Left lung (tissue), 10 donors: ENCODE data around the gene LRRC49. TPM values are rescaled to one million over a fixed set of nuclear protein-coding genes. Genes with fewer than 3 reads are reported as not detected.

Experiments
- ATAC-seq: fragments of 200-7000 bp; cut with Tn5 transposase; one replicate; pipeline ENCODE4 v1.9.1; 2020; ENCODE audit warnings: moderate library complexity
- DNase-seq, 4 donors: peaks; one replicate each; pipeline ENCODE4 v3.0.0-alpha.2; 2013 to 2020
- H3K27ac ChIP-seq, 2 donors: fragments of 200-600 bp; sonication (generic) in 1 of 2; one replicate each; pipeline versions ENCODE4 v1.5.0 to v1.8.0; 2020 to 2021
- H3K27me3 ChIP-seq, 2 donors: fragments of 200-600 bp; sonication (generic) in 1 of 2; one replicate each; pipeline versions ENCODE4 v1.5.0 to v1.8.0; 2020 to 2021
- H3K36me3 ChIP-seq, 2 donors: fragments of 200-600 bp; sonication (generic) in 1 of 2; one replicate each; pipeline versions ENCODE4 v1.5.0 to v1.8.0; 2020 to 2021
- H3K4me1 ChIP-seq, 2 donors: fragments of 200-600 bp; one replicate each; pipeline ENCODE4 v1.8.0; 2021
- H3K4me3 ChIP-seq, 2 donors: fragments of 200-600 bp; sonication (generic) in 1 of 2; one replicate each; pipeline versions ENCODE4 v1.5.0 to v1.8.0; 2020 to 2021; ENCODE audit warnings: mild to moderate bottlenecking in 1 of 2
- H3K9me3 ChIP-seq, 2 donors: fragments of 200-600 bp; sonication (generic) in 1 of 2; one replicate each; pipeline versions ENCODE4 v1.5.0 to v1.8.0; 2020 to 2021
- intact Hi-C, 2 donors: fragments of 100-400 bp; cut with DNase I; formaldehyde crosslinking; loops; one replicate each; pipeline versions ENCODE4 v1.11.2 to v1.14.2; 2022
- polyA plus RNA-seq, 6 donors: library from polyadenylated mRNA; unstranded; fragments of 120-200 nt; gene quantifications; one replicate each; pipeline ENCODE4 v1.2.1, GENCODE V29; 2013; ENCODE audit not compliant: insufficient read length in 6 of 6
- total RNA-seq, 2 donors: library from RNA; stranded (reverse); fragmentation: NEBNext Ultra II Directional; extraction: Animal tissue kit (Norgen Biotek cat#: 25700); gene quantifications; one replicate each; pipeline ENCODE4 v1.2.1, GENCODE V29; 2021
- TF ChIP-seq, protein P1 (sequence below), 2 donors: fragments of 200-600 bp; sonication (generic) in 1 of 2; IDR thresholded peaks; one replicate each; pipeline versions ENCODE4 v1.5.0 to v1.8.0; 2021; ENCODE audit warnings: antibody characterized with exemption in 2 of 2
- donor health status: DM: no; HTN: yes; CAD: no.
- donor health status: DM: no; HTN: no; CAD: no.

Gene LRRC49
- total and polyA plus RNA-seq, 8 donors: 4.2 to 24.1 (median 19.4) TPM

DNA sequence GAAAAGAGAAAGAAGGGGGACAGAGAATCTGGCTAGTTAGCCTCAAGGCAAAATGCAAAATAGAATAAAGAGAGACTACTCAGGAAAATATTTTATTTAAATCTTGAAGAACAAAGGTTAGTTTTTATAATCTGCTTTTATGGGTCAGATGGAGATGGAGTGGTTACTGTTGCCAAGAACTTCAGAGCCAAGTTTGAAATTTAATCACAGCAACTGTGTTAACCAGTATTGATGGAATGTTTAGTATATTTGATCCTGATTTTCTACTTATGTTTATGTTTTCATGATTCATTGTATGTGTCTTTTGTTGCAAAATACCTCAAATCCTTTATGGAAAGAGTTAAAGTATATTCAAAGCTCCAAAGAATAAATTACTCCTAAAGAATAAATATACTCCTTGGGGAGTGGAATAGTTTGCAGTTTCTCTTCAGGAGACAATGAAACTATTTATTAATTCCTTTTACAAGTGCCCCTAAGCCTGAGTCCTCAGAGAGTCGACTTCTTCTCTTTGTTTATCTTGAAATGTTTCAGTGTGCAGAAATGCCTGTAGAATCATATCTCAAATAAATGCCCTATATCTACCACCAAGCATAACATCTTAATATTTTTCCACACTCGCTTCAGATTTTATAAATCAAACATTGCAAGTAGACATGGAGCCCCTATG is 161.8 kb downstream of the LRRC49 start:
- Histone ChIP-seq H3K9me3 (peaks cover 0 to 4% of the 10 kb centered on the region in 2 donors), H3K27ac (no peak overlapping the region), H3K36me3 (no peaks in the 10 kb centered on the region), H3K4me1 (no peaks in the 10 kb centered on the region), H3K4me3 (no peak overlapping the region), H3K27me3 (no peaks in the 10 kb centered on the region)
- TF ChIP-seq, protein P1, sequence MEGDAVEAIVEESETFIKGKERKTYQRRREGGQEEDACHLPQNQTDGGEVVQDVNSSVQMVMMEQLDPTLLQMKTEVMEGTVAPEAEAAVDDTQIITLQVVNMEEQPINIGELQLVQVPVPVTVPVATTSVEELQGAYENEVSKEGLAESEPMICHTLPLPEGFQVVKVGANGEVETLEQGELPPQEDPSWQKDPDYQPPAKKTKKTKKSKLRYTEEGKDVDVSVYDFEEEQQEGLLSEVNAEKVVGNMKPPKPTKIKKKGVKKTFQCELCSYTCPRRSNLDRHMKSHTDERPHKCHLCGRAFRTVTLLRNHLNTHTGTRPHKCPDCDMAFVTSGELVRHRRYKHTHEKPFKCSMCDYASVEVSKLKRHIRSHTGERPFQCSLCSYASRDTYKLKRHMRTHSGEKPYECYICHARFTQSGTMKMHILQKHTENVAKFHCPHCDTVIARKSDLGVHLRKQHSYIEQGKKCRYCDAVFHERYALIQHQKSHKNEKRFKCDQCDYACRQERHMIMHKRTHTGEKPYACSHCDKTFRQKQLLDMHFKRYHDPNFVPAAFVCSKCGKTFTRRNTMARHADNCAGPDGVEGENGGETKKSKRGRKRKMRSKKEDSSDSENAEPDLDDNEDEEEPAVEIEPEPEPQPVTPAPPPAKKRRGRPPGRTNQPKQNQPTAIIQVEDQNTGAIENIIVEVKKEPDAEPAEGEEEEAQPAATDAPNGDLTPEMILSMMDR (IDR thresholded peaks at IDR 0.05): no peak
- DNase-seq (no peak), ATAC-seq (no peak)
- intact Hi-C loops: no loop called here

DNA sequence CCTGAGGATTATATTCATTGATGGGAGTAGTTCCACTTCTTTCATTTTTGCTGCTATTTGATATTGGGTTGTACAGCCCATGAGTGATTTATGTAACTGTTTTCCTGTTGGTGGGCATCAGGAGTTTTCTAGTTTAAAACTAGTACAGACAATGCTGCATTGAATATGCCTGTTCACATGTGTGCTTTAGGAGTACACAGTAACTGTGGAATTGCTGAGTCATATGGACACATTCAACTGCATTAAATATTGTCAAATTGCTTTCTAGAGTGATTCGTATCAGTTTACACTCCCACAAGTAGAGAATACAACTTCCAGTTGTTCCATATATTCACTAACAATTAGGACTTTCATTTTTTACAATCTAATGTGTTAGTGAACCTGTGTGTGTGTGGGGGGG is 162.8 kb downstream of the LRRC49 start:
- intact Hi-C loops: no loop called here
- no peak for DNase-seq

DNA sequence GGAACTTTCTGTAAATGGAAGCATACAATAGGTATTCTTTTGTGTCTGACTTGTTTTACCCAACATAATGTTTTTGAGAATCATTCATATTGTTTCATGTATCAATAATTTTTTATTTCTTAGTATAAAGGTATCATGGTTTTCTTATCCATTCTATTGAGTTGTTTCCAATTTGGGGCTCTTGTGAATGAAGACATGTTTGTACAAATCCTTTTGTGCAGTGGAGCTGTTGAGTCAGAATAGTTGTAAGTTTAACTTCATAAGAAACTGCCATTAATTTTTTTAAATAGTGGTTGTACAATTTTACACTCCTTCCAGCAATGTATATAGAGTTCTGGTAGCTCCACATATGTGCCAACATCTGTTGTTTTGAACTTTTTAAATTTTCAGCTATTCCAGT is 163.5 kb downstream of the LRRC49 start:
- DNase-seq (no peak), ATAC-seq (no peak)
- Histone ChIP-seq H3K4me1 (no peaks in the 10 kb centered on the region), H3K27me3 (no peaks in the 10 kb centered on the region), H3K4me3 (no peak overlapping the region), H3K9me3 (peaks cover 0 to 4% of the 10 kb centered on the region in 2 donors), H3K36me3 (no peaks in the 10 kb centered on the region), H3K27ac (no peak overlapping the region)
- TF ChIP-seq, protein P1 (IDR thresholded peaks at IDR 0.05): no peak
- intact Hi-C loops: no loop called here

More for the DNA sequence above, 162.8 kb downstream of the LRRC49 start:
- no peak overlapping the region for H3K4me3 ChIP-seq
- TF ChIP-seq, protein P1 (IDR thresholded peaks at IDR 0.05): no peak
- no peaks in the 10 kb centered on the region for H3K36me3 ChIP-seq
- ATAC-seq: no peak
- no peak overlapping the region for H3K27ac ChIP-seq
- no peaks in the 10 kb centered on the region for H3K27me3 ChIP-seq
- H3K9me3 ChIP-seq: peaks cover 0 to 4% of the 10 kb centered on the region in 2 donors
- H3K4me1 ChIP-seq: no peaks in the 10 kb centered on the region

DNA sequence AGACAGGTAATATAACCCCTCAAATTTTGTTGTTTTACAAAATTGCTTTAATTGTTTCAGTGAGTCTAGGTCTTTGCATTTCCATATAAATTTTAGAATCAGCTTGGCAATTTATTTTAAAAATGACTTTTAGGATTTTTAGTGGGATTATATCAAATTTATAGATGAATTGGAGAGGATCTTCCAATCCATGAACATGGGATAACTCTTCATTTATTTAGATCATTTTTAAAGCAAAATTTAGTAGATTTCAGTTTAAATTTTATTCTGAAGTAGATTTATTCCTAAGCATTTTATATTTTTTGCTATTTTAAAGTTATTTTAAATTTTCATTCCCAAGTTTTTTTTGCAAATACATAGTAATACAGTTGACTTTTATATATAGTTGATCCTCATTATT is 164.5 kb downstream of the LRRC49 start:
- intact Hi-C loops: no loop called here
- Histone ChIP-seq H3K36me3 (no peaks in the 10 kb centered on the region), H3K9me3 (peaks cover 0 to 4% of the 10 kb centered on the region in 2 donors), H3K27ac (no peak overlapping the region), H3K4me3 (no peak overlapping the region), H3K4me1 (no peaks in the 10 kb centered on the region), H3K27me3 (no peaks in the 10 kb centered on the region)
- TF ChIP-seq, protein P1 (IDR thresholded peaks at IDR 0.05): no peak
- ATAC-seq (no peak), DNase-seq (no peak)

DNA sequence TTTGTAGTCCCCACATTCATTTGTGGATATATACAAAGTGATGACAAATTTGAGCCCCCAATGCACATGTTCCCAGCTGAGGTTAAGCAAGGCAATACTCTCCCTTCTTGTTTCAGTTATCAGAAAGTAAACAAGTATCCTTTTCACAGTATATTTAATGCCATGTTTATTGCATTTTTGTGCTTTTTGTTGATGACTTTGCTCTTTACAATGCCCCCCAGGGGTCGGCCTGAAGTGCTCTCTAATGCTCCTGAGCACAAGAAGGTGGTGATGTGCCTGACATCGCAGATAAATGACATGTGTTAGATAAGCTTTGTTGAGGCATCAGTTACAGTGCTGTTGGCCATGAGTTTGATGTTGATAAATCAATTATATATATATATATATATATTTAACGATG is 165.0 kb downstream of the LRRC49 start:
- intact Hi-C loops: no loop called here
- H3K27me3 ChIP-seq: no peaks in the 10 kb centered on the region
- no peak overlapping the region for H3K27ac ChIP-seq
- DNase-seq (no peak), ATAC-seq (no peak)
- TF ChIP-seq, protein P1 (IDR thresholded peaks at IDR 0.05): no peak
- H3K9me3 ChIP-seq: peaks cover 0 to 4% of the 10 kb centered on the region in 2 donors
- no peaks in the 10 kb centered on the region for H3K4me1 ChIP-seq
- no peak overlapping the region for H3K4me3 ChIP-seq
- no peaks in the 10 kb centered on the region for H3K36me3 ChIP-seq
